ENCODE measurements around the gene HDDC3. TPM values are rescaled to one million over a fixed set of nuclear protein-coding genes. Genes with fewer than 3 reads are reported as not detected.

HDDC3 gene
- total RNA-seq, 2 donors from 2014 or later: 11.5 to 13.1 TPM

DNA sequence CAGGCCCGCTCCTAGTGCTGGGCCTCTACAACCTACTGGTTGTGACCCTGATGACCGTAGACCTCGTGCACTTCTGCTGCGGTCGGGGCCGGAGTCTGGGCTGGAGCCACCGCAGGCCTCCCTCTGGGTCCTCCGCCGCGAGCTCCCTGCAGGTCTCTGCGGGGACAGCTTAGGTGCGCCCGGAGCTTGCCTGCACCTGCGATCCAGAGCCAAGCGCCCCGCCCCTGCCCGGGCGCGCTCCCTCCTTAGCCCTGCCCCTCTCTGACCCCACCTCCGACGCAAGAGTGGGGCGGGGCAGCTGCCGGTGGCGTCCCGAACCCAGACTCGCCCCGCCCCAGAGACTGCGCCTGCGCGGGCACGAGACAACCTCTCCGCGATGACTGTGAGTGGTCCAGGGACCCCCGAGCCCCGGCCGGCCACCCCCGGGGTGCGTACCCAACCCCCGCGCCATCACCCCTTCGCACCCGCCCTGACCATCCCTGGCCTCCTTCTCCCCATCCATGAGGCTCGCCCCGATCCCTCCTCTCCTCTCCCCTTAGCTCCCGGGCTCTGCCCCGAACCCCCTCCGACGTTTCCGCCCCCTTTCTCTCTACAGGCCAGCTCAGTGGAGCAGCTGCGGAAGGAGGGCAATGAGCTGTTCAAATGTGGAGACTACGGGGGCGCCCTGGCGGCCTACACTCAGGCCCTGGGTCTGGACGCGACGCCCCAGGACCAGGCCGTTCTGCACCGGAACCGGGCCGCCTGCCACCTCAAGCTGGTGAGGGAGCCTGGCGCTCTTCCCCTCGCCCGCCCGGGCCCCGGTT is 2.8 kb upstream of the HDDC3 start, which contains the start of gene UNC45A:
Gene UNC45A (plus strand): TSS at position 337 of the 803 bp plus-strand sequence. CDS start 40 bp downstream, at position 377.
- peak within 1 kb of the TSS; percentile 81 for H3K4me3 ChIP-seq
- no peaks in the 10 kb centered on the region for H3K27me3 ChIP-seq (replicated peaks; ENCODE audit: insufficient read depth)
- peak; percentile 54 for DNase-seq (ENCODE audit: low spot score)
- no peaks in the 10 kb centered on the region for H3K9me3 ChIP-seq
- peaks cover 12 to 43% of the 10 kb centered on the region in 2 donors for H3K4me1 ChIP-seq (ENCODE audit: control insufficient read depth in 1 of 2, low read depth in 2 of 2)
- peak; percentile 66 for ATAC-seq (ENCODE audit: insufficient number of reproducible peaks, low FRiP score, low read depth)
- peak within 1 kb of the TSS; percentile 59 to 66 for H3K27ac ChIP-seq
- peaks cover 13% of the 10 kb centered on the region for H3K36me3 ChIP-seq
- TF ChIP-seq, protein P1, sequence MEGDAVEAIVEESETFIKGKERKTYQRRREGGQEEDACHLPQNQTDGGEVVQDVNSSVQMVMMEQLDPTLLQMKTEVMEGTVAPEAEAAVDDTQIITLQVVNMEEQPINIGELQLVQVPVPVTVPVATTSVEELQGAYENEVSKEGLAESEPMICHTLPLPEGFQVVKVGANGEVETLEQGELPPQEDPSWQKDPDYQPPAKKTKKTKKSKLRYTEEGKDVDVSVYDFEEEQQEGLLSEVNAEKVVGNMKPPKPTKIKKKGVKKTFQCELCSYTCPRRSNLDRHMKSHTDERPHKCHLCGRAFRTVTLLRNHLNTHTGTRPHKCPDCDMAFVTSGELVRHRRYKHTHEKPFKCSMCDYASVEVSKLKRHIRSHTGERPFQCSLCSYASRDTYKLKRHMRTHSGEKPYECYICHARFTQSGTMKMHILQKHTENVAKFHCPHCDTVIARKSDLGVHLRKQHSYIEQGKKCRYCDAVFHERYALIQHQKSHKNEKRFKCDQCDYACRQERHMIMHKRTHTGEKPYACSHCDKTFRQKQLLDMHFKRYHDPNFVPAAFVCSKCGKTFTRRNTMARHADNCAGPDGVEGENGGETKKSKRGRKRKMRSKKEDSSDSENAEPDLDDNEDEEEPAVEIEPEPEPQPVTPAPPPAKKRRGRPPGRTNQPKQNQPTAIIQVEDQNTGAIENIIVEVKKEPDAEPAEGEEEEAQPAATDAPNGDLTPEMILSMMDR (IDR thresholded peaks at IDR 0.05): no peak

DNA sequence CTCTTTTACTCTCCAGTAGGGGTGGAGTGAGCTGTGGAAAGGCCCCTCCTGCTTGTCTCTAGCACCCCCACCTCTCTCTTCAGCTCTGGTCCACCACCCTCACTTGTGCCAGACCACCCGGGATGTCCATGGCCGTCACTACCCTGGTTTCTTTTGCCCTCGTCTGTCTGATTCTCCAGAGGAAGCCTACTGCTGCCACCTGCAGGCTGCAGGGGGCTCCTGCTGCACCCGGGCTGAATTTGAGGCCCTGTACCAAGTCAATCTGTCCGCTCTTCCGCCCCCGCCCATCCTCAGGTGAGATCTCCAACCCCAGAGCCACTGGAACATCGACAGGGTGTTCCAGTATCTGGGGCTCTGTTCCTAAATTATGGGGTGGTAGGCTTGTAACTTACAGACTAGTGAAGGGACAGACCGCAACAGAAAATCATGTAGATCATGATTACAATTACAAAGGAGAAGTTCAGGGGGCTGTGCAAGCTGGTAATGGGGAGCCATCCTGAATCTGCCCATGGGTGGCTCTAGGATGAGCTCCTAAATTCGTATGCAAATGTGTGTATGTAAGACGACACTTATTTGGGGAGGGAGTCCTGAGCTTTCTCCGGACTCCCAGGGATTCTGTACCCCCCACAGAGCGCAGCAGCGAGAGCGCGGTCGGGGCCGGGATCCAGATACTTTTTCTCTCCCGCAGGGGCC is 2.1 kb upstream of the HDDC3 start:
- Histone ChIP-seq H3K9me3 (no peaks in the 10 kb centered on the region), H3K4me3 (peak overlapping the region; percentile 81), H3K27ac (peak overlapping the region in 1 of 2 donors; percentile 66), H3K27me3 (replicated peaks; ENCODE audit: insufficient read depth) (no peaks in the 10 kb centered on the region), H3K4me1 (ENCODE audit: control insufficient read depth in 1 of 2, low read depth in 2 of 2) (peaks cover 12 to 44% of the 10 kb centered on the region in 2 donors), H3K36me3 (peaks cover 7% of the 10 kb centered on the region)
- DNase-seq (ENCODE audit: low spot score): no peak
- TF ChIP-seq, protein P1 (IDR thresholded peaks at IDR 0.05): peak; percentile 80
- peak; percentile 30 for ATAC-seq (ENCODE audit: insufficient number of reproducible peaks, low FRiP score, low read depth)

GRCh38 chr15:90933301-90933700 is 952 bp upstream of the HDDC3 start:
- no peak for DNase-seq (ENCODE audit: low spot score)
- H3K27me3 ChIP-seq (replicated peaks; ENCODE audit: insufficient read depth): no peaks in the 10 kb centered on the region
- ATAC-seq (ENCODE audit: insufficient number of reproducible peaks, low FRiP score, low read depth): no peak
- peaks cover 12 to 49% of the 10 kb centered on the region in 2 donors for H3K4me1 ChIP-seq (ENCODE audit: control insufficient read depth in 1 of 2, low read depth in 2 of 2)
- TF ChIP-seq, protein P1 (IDR thresholded peaks at IDR 0.05): no peak
- no peaks in the 10 kb centered on the region for H3K36me3 ChIP-seq
- H3K4me3 ChIP-seq: no peak overlapping the region
- H3K27ac ChIP-seq: peak overlapping the region in 1 of 2 donors; percentile 73
- no peaks in the 10 kb centered on the region for H3K9me3 ChIP-seq

- DNase-seq (ENCODE audit: low spot score) (no peak), ATAC-seq (ENCODE audit: insufficient number of reproducible peaks, low FRiP score, low read depth) (no peak)
- Histone ChIP-seq H3K9me3 (no peaks in the 10 kb centered on the region), H3K36me3 (no peaks in the 10 kb centered on the region), H3K27me3 (replicated peaks; ENCODE audit: insufficient read depth) (no peaks in the 10 kb centered on the region), H3K4me1 (ENCODE audit: control insufficient read depth in 1 of 2, low read depth in 2 of 2) (peaks cover 12 to 49% of the 10 kb centered on the region in 2 donors), H3K27ac (peak overlapping the region; percentile 73 to 87), H3K4me3 (peak overlapping the region; percentile 89)
- TF ChIP-seq, protein P1 (IDR thresholded peaks at IDR 0.05): no peak
Observed at GRCh38 chr15:90932660-90932991, 277 bp upstream of the HDDC3 start.

DNA sequence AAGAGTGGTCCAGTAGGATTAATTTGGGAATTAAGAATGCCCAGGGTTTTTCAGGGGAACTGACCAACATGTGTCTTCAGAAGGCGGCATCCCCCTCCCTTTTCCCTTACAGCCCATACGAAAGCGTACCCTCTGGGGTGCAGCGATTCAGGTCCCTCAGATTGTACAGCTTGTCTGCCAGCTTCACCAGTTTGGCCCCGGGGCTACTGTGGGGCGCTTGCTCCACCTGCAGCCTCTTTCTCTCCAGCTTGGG is 848 bp downstream of the HDDC3 start:
- Histone ChIP-seq H3K4me3 (peak overlapping the region; percentile 89), H3K9me3 (no peaks in the 10 kb centered on the region), H3K4me1 (ENCODE audit: control insufficient read depth in 1 of 2, low read depth in 2 of 2) (peaks cover 12 to 44% of the 10 kb centered on the region in 2 donors), H3K27me3 (replicated peaks; ENCODE audit: insufficient read depth) (no peaks in the 10 kb centered on the region), H3K27ac (peak overlapping the region; percentile 87 to 88), H3K36me3 (no peaks in the 10 kb centered on the region)
- TF ChIP-seq, protein P1 (IDR thresholded peaks at IDR 0.05): no peak
- ATAC-seq (ENCODE audit: insufficient number of reproducible peaks, low FRiP score, low read depth): no peak
- no peak for DNase-seq (ENCODE audit: low spot score)
